RPMI8226 (cell line): ENCODE measurements around the gene RBBP4.

Experiments
- DNase-seq: peaks from one replicate; pipeline ENCODE4 v3.0.0-alpha.2; 2015

The RBBP4 gene

DNA sequence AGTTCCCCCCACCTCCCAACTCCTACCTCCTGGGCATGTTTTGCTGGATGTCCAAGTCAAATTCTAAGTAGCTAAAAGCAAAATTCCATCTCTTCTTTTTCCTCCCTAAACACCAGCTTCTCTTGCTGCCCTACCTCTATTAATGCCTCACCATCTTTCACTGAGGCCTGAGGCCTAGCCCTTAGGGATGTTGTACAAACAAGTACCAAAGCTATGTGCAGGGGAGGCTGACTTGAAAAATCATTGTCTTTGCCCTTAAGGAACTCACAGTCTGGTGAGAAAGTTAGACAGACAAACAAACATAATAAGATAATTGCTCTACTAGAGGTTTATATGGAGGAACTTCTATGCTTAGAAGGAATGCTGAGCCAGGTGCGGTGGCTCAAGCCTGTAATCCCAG, 76.9 kb downstream of the RBBP4 start:
- DNase-seq = no peak

DNA sequence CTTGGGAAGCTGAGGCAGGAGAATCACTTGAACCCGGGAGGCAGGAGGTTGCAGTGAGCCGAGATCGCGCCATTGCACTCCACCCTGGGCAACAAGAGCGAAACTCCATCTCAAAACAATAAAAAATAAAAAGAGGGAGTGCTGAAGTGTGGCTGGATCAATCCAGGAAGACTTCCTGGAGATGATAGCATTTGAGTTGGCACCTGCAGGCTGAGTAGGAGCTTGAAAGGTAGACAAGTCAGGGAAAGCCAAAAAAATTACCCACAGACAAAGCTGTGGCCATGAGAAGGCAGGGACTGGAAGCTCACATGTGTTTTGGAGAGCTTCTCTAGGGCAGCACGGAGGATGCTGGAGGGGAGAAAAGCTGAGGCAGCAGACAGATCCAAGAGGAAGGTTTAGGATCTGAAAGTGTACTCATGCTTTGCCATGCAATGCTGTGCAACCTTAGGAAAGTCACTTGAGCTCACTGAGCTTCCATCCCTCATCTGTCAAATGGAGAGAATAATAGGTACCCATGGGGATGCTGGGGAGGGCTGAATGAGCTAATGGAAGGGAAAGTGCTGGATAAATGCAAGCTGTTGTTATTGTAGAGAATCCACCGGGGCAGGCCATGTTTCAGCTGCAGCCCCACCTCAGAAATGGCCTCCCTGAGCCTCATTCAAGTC, 77.5 kb downstream of the RBBP4 start:
- DNase-seq = no peak

DNA sequence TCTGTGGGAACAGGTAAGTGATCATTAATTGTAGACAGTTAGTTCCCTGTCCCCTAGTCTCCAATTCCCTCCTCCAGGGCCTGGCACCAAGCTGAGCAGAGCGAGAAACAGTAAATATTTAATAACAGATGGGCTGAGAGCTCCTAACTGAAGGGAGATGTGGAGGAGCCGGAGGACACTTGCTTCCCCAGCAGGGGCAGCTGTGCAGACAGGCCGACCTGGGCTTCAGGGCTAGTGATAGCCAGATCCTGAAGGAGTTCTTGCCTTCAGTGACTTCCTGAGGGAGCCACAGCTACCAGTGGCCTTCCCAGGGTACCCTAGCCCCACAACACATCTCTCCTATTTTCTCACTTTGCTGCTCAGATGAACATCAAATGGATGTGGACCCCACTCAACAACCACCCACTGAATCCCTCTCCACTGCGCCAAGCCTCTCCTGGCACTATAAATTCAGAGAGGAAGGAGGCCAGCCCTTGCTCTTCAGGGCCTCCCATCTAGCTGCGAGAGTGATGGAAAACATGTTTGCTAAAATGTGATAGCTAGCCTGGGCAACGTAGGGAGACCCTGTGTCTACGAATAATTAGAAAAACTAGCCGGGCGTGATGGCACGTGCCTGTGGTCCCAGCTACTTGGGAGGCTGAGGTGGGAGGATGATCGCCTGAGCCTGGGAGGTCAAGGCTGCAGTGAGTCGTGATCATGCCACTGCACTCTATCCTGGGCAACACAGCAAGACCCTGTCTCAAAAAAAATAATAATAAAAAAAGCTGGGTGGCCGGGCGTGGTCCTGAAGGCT, 78.4 kb downstream of the RBBP4 start:
- no peak for DNase-seq

DNA sequence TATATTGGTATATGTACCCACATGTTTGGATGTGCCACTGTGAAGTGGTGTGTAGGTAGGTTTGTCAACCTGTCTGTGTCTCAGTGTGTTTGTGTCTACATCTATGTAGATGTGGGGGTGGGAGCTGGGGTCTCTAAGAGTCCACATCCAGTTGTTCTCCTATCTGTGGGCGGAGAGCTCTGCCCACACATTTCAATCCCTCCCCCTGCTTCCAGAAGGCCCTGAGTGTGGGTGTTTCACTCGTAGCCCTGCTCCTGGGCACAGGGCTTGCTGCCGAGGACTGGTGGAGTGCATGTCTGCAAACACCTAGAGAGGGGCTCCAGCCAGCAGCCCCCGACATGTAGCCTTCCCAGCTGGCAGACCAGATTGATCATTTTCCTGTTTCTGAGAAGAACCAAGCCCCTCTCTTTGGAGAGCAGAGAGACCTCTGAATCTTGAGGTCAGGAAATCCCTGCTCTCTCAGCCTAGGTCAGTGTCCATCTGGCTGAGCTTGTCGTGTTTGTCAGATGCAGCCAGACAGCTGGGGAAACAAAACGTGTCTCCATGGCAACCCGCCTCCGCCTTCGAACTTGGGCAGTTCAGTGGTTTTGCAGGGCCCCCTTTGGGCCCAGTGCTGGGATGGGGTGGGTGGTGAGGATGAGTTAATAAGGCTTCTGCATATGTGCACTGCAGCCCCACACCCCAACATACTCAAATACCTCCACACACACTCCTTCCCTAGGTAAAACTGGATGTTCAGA, 82.7 kb downstream of the RBBP4 start:
- DNase-seq = no peak
